Measurements from ENCODE around the gene GPT2. TPM values are rescaled to one million over a fixed set of nuclear protein-coding genes. Genes with fewer than 3 reads are reported as not detected.

The GPT2 gene
- total RNA-seq, 1 donor from 2014 or later, result 21.6 TPM

GRCh38 chr16:46852130-46852529, 32.0 kb upstream of the GPT2 start:
- Histone ChIP-seq H3K4me2 (no peak overlapping the region), H3F3A (ENCODE audit: low read depth) (peaks cover 9% of the 10 kb centered on the region), H3K9me3 (ENCODE audit: low read depth) (no peaks in the 10 kb centered on the region), H3K9ac (no peak overlapping the region), H4K20me1 (ENCODE audit: low read depth) (no peaks in the 10 kb centered on the region), H3K79me2 (ENCODE audit: low read depth) (no peaks in the 10 kb centered on the region), H3K4me3 (no peak overlapping the region), H3K27me3 (no peaks in the 10 kb centered on the region), H3K4me1 (peaks cover 25% of the 10 kb centered on the region), H3K27ac (no peak overlapping the region), H2AFZ (replicated peaks) (no peak overlapping the region), H3K36me3 (no peaks in the 10 kb centered on the region)
- Mint-ChIP-seq H3K27me3 (ENCODE audit: insufficient read depth, low read depth) (no peaks in the 10 kb centered on the region), H3K36me3 (no peaks in the 10 kb centered on the region), H3K27ac (no peak overlapping the region), H3K9me3 (no peaks in the 10 kb centered on the region), H3K4me3 (no peak overlapping the region), H3K4me1 (peaks cover 24% of the 10 kb centered on the region)
- DNase-seq (ENCODE audit: low spot score), result no peak
- TF ChIP-seq EZH2phosphoT487 (IDR thresholded peaks at IDR 0.05) (no peak), CTCF (IDR thresholded peaks at IDR 0.05) (no peak), EZH2 (IDR thresholded peaks at IDR 0.05) (no peak)

GRCh38 chr16:46853713-46854443, 30.3 kb upstream of the GPT2 start:
- peaks cover 16% of the 10 kb centered on the region for H3K4me1 Mint-ChIP-seq
- Histone ChIP-seq H3K27ac (no peak overlapping the region), H3K79me2 (ENCODE audit: low read depth) (no peaks in the 10 kb centered on the region), H3K4me3 (no peak overlapping the region), H3K4me2 (peak overlapping the region; percentile 30), H3K27me3 (no peaks in the 10 kb centered on the region), H3K36me3 (no peaks in the 10 kb centered on the region), H4K20me1 (ENCODE audit: low read depth) (no peaks in the 10 kb centered on the region), H3K9ac (no peak overlapping the region), H2AFZ (replicated peaks) (peak overlapping the region; percentile 64), H3K4me1 (peaks cover 11% of the 10 kb centered on the region), H3F3A (ENCODE audit: low read depth) (peaks cover 3% of the 10 kb centered on the region), H3K9me3 (ENCODE audit: low read depth) (no peaks in the 10 kb centered on the region)
- H3K27me3 Mint-ChIP-seq (ENCODE audit: insufficient read depth, low read depth), result no peaks in the 10 kb centered on the region
- TF ChIP-seq EZH2phosphoT487 (IDR thresholded peaks at IDR 0.05) (no peak), EZH2 (IDR thresholded peaks at IDR 0.05) (no peak), CTCF (IDR thresholded peaks at IDR 0.05) (peak; percentile 91)
- DNase-seq (ENCODE audit: low spot score), result peak; percentile 90
- no peaks in the 10 kb centered on the region for H3K36me3 Mint-ChIP-seq
- no peaks in the 10 kb centered on the region for H3K9me3 Mint-ChIP-seq
- H3K27ac Mint-ChIP-seq, result no peak overlapping the region
- no peak overlapping the region for H3K4me3 Mint-ChIP-seq

GRCh38 chr16:46854846-46855245, 29.3 kb upstream of the GPT2 start:
- TF ChIP-seq CTCF (IDR thresholded peaks at IDR 0.05) (no peak), EZH2 (IDR thresholded peaks at IDR 0.05) (no peak), EZH2phosphoT487 (IDR thresholded peaks at IDR 0.05) (no peak)
- no peaks in the 10 kb centered on the region for H3K36me3 Mint-ChIP-seq
- Histone ChIP-seq H4K20me1 (ENCODE audit: low read depth) (no peaks in the 10 kb centered on the region), H3K9ac (no peak overlapping the region), H3K4me3 (no peak overlapping the region), H3K27ac (no peak overlapping the region), H2AFZ (replicated peaks) (no peak overlapping the region), H3K4me1 (peaks cover 4% of the 10 kb centered on the region), H3K36me3 (no peaks in the 10 kb centered on the region), H3F3A (ENCODE audit: low read depth) (peaks cover 3% of the 10 kb centered on the region), H3K79me2 (ENCODE audit: low read depth) (no peaks in the 10 kb centered on the region), H3K27me3 (no peaks in the 10 kb centered on the region), H3K4me2 (no peak overlapping the region), H3K9me3 (ENCODE audit: low read depth) (no peaks in the 10 kb centered on the region)
- no peaks in the 10 kb centered on the region for H3K9me3 Mint-ChIP-seq
- H3K27ac Mint-ChIP-seq, result peak overlapping the region; percentile 21
- H3K27me3 Mint-ChIP-seq (ENCODE audit: insufficient read depth, low read depth), result no peaks in the 10 kb centered on the region
- no peak overlapping the region for H3K4me3 Mint-ChIP-seq
- DNase-seq (ENCODE audit: low spot score), result no peak
- peaks cover 8% of the 10 kb centered on the region for H3K4me1 Mint-ChIP-seq

All from neural progenitor cell (in vitro differentiated cells).